Prostate gland (tissue), 2 donors: Measurements from ENCODE around the gene SP9.

Experiments
- CTCF ChIP-seq, 4 experiments: fragments of 200-600 bp in 2 of 4; fragments of 450-650 bp in 2 of 4; sonication (generic) in 2 of 4; IDR thresholded peaks; 1 replicate in 3 of 4; 2 replicates in 1 of 4; pipeline ENCODE4 v1.5.1; 2016 to 2019; ENCODE audit warnings: antibody characterized with exemption in 4 of 4, mild to moderate bottlenecking in 2 of 4, moderate library complexity in 2 of 4
- POLR2A ChIP-seq: fragments of 450-650 bp; IDR thresholded peaks from one replicate; pipeline ENCODE4 v1.6.1; 2016; ENCODE audit warnings: antibody characterized with exemption, mild to moderate bottlenecking
- POLR2AphosphoS5 ChIP-seq: sonication (generic); formaldehyde crosslinking; IDR thresholded peaks from one replicate; pipeline ENCODE4 v1.6.1; 2017; ENCODE audit warnings: antibody characterized with exemption

- TF ChIP-seq CTCF (IDR thresholded peaks at IDR 0.05) (peak in 2 of 4 experiments; percentile 22 to 34), POLR2A (no peak), POLR2AphosphoS5 (no peak)
These were observed 10.1 kb downstream of the SP9 start for GRCh38 chr2:174344716-174345461.
